ENCODE results near the gene RFC4. TPM values are rescaled to one million over a fixed set of nuclear protein-coding genes. Genes with fewer than 3 reads are reported as not detected.

The RFC4 gene
- total RNA-seq, 4 donors from 2014 or later: 7.3 to 10.9 (median 7.8) TPM

DNA sequence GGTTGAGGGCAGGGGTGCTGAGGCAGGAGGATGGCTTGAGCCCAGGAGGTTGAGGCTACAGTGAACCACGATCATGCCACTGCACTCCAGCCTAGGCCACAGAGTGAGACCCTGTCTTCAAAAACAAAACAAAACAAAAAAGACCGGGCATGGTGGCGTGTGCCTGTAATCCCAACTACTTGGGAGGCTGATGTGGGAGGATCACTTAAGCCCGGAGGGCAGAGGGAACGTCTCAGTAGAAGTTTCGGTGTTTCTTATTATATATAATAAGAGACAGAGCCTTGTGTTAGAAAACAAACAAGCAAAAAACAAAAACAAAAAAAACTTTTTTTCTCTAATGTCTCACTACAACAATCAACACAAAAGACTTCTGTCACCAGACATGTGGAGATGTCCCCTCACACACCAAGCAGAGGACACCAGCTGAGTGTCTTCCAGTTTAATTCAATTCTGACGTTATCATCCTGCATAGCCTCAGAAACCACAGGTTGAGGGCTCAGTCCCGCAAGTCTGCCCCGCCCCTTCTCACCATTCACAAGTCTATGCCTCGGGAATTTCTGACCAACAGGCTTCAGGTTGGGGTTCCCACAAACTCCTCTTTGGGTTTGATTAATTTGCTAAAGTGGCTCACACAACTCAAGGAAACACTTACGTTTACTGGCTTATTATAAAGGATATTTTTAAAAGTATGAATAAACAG is 46.9 kb downstream of the RFC4 start:
- TF ChIP-seq CTCF (IDR thresholded peaks at IDR 0.05) (no peak), POLR2A (IDR thresholded peaks at IDR 0.05) (no peak)
- Histone ChIP-seq H3K4me1 (no peaks in the 10 kb centered on the region), H3K36me3 (no peaks in the 10 kb centered on the region), H3K27me3 (no peaks in the 10 kb centered on the region), H3K9me3 (no peaks in the 10 kb centered on the region), H3K4me3 (replicated peaks in 1 of 3) (no peak overlapping the region), H3K27ac (no peak overlapping the region)
- WGBS, 2 donors: 82 to 88% methylated on average over 11 of the region's 11 CpGs
- intact Hi-C loops (cut with DNase I): loop anchor here (10.0 kb wide), 1 partner anchor 145 kb away; the partner anchor contains the start of gene AHSG
- DNase-seq: no peak

- no peak overlapping the region for H3K27ac ChIP-seq
- no peak for DNase-seq
- H3K9me3 ChIP-seq: no peaks in the 10 kb centered on the region
- TF ChIP-seq CTCF (IDR thresholded peaks at IDR 0.05) (no peak), POLR2A (IDR thresholded peaks at IDR 0.05) (no peak)
- 84 to 93% methylated on average over 8 of the region's 8 CpGs for WGBS, 2 donors
- no peaks in the 10 kb centered on the region for H3K27me3 ChIP-seq
- no peaks in the 10 kb centered on the region for H3K36me3 ChIP-seq
- intact Hi-C loops (cut with DNase I): loop anchor here (10.0 kb wide), 1 partner anchor 143 kb away; the partner anchor contains the start of gene AHSG
- no peaks in the 10 kb centered on the region for H3K4me1 ChIP-seq
- no peak overlapping the region for H3K4me3 ChIP-seq (replicated peaks in 1 of 3)
Measured at GRCh38 chr3:186757686-186758220, 48.5 kb downstream of the RFC4 start.

GRCh38 chr3:186757214-186757613 is 49.1 kb downstream of the RFC4 start:
- Histone ChIP-seq H3K27me3 (no peaks in the 10 kb centered on the region), H3K4me1 (no peaks in the 10 kb centered on the region), H3K9me3 (no peaks in the 10 kb centered on the region), H3K36me3 (no peaks in the 10 kb centered on the region), H3K4me3 (replicated peaks in 1 of 3) (no peak overlapping the region), H3K27ac (no peak overlapping the region)
- intact Hi-C loops (cut with DNase I): loop anchor here (10.0 kb wide), 1 partner anchor 142 kb away; the partner anchor contains the start of gene AHSG
- 92 to 93% methylated on average over 8 of the region's 8 CpGs for WGBS, 2 donors
- no peak for DNase-seq
- TF ChIP-seq POLR2A (IDR thresholded peaks at IDR 0.05) (no peak), CTCF (IDR thresholded peaks at IDR 0.05) (no peak)

DNA sequence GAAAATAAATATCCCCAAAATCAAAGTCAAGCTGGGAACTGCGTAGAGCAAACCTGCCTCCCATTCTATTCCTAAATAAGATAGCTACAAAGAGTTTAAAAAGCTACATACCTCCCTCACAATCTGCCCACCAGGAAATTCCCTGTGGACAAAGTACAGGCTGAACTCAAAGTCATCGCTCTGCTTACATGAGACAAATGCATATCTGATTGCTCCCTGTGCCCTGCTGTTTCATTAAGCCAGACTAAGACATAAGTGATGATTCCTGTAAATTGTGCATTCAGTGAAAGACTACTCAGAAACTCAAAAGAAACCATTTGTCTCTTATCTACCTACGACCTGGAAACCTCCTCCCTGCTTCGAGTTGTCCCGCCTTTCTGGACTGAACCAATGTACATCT is 51.4 kb downstream of the RFC4 start:
- no peak for DNase-seq
- Histone ChIP-seq H3K4me1 (no peaks in the 10 kb centered on the region), H3K9me3 (no peaks in the 10 kb centered on the region), H3K4me3 (replicated peaks in 1 of 3) (no peak overlapping the region), H3K27ac (no peak overlapping the region), H3K27me3 (no peaks in the 10 kb centered on the region), H3K36me3 (no peaks in the 10 kb centered on the region)
- intact Hi-C loops (cut with DNase I): loop anchor here (10.0 kb wide), 1 partner anchor 140 kb away; the partner anchor contains the start of gene AHSG
- WGBS, 2 donors: 93 to 94% methylated on average over 5 of the region's 5 CpGs
- TF ChIP-seq CTCF (IDR thresholded peaks at IDR 0.05) (no peak), POLR2A (IDR thresholded peaks at IDR 0.05) (no peak)

- H3K4me3 ChIP-seq (replicated peaks in 1 of 3): no peak overlapping the region
- no peak overlapping the region for H3K27ac ChIP-seq
- DNase-seq: no peak
- no peaks in the 10 kb centered on the region for H3K36me3 ChIP-seq
- no peaks in the 10 kb centered on the region for H3K9me3 ChIP-seq
- 68 to 78% methylated on average over 7 of the region's 7 CpGs for WGBS, 2 donors
- no peaks in the 10 kb centered on the region for H3K4me1 ChIP-seq
- no peaks in the 10 kb centered on the region for H3K27me3 ChIP-seq
- TF ChIP-seq POLR2A (IDR thresholded peaks at IDR 0.05): no peak
- no peak for TF ChIP-seq CTCF (IDR thresholded peaks at IDR 0.05)
- intact Hi-C loops (cut with DNase I): loop anchor here (10.0 kb wide), 1 partner anchor 139 kb away; the partner anchor contains the start of gene AHSG
Measured at GRCh38 chr3:186754006-186754405, 52.3 kb downstream of the RFC4 start.

Measured in thyroid gland (tissue), 4 donors.